Measurements from ENCODE around the gene NACC2.
"Not testable (repeated sequence)": the region's sequence is repeated elsewhere in the genome, so short reads cannot be mapped to it uniquely, and the experiment has no call there.

Gene NACC2

GRCh38 chr9:136109351-136110081 lies 14.4 kb upstream of the NACC2 start:
- no peak for FAIRE-seq

GRCh38 chr9:136108648-136109266 lies 13.7 kb upstream of the NACC2 start:
- FAIRE-seq: no peak

- no peak for FAIRE-seq
Observed at GRCh38 chr9:136107953-136108647, 13.0 kb upstream of the NACC2 start.

GRCh38 chr9:136107155-136107952 lies 12.3 kb upstream of the NACC2 start:
- no peak for FAIRE-seq

- FAIRE-seq: no peak
Observed at GRCh38 chr9:136105398-136106135, 10.5 kb upstream of the NACC2 start.

GRCh38 chr9:136104916-136105315 lies 9.8 kb upstream of the NACC2 start:
- no peak for FAIRE-seq

GRCh38 chr9:136104488-136104800 lies 9.4 kb upstream of the NACC2 start:
- FAIRE-seq: no peak

GRCh38 chr9:136103651-136104487 lies 8.8 kb upstream of the NACC2 start:
- FAIRE-seq: no peak

GRCh38 chr9:136101615-136102074 lies 6.6 kb upstream of the NACC2 start:
- FAIRE-seq: not testable (repeated sequence)

GRCh38 chr9:136100700-136101614 lies 5.9 kb upstream of the NACC2 start:
- no peak for FAIRE-seq

GRCh38 chr9:136099542-136099941 lies 4.5 kb upstream of the NACC2 start:
- no peak for FAIRE-seq

GRCh38 chr9:136098844-136099243 lies 3.8 kb upstream of the NACC2 start:
- FAIRE-seq: no peak

- FAIRE-seq: no peak
Observed at GRCh38 chr9:136098210-136098609, 3.1 kb upstream of the NACC2 start.

GRCh38 chr9:136096505-136097001 lies 1.5 kb upstream of the NACC2 start:
- FAIRE-seq: no peak

- FAIRE-seq: no peak
Observed at GRCh38 chr9:136093995-136094881, 851 bp downstream of the NACC2 start.

- FAIRE-seq: no peak
Observed at GRCh38 chr9:136093346-136093986, 1.6 kb downstream of the NACC2 start.

- no peak for FAIRE-seq
Observed at GRCh38 chr9:136092741-136093140, 2.3 kb downstream of the NACC2 start.

- FAIRE-seq: no peak
Observed at GRCh38 chr9:136092353-136092650, 2.8 kb downstream of the NACC2 start.
